Vagina (tissue), 2 donors: ENCODE measurements around the gene TRPC1.

ENCODE experiments used
- CTCF ChIP-seq, 3 experiments: fragments of 450-650 bp in 2 of 3; fragments of 200-600 bp in 1 of 3; sonication (generic) in 1 of 3; IDR thresholded peaks; one replicate each; pipeline ENCODE4 v1.5.1; 2017 to 2019; ENCODE audit warnings: antibody characterized with exemption in 3 of 3, mild to moderate bottlenecking in 2 of 3, moderate library complexity in 2 of 3
- POLR2A ChIP-seq, 2 donors: fragments of 450-650 bp; IDR thresholded peaks; one replicate each; pipeline ENCODE4 v1.6.1; 2017; ENCODE audit warnings: antibody characterized with exemption in 2 of 2, mild to moderate bottlenecking in 2 of 2, moderate library complexity in 2 of 2

GRCh38 chr3:142705198-142705597 lies 18.6 kb upstream of the TRPC1 start:
- TF ChIP-seq CTCF (IDR thresholded peaks at IDR 0.05) (no peak), POLR2A (IDR thresholded peaks at IDR 0.05) (no peak)
